HepG2 (cell line): Measurements from ENCODE around the gene ARAP1. TPM values are rescaled to one million over a fixed set of nuclear protein-coding genes. Genes with fewer than 3 reads are reported as not detected.

ENCODE experiments used
- ATF7-NPFF ChIP-seq: sonication (generic); formaldehyde crosslinking; IDR thresholded peaks from 2 replicates; pipeline ENCODE4 v1.8.1; 2023; ENCODE audit warnings: mild to moderate bottlenecking, low read depth, missing genetic modification reagents, moderate library complexity
- BRF2 ChIP-seq: sonication (generic); formaldehyde crosslinking; IDR thresholded peaks from 2 replicates; pipeline ENCODE4 v1.8.1; 2022; ENCODE audit warnings: mild to moderate bottlenecking, missing genetic modification reagents
- CBFB ChIP-seq: sonication (generic); formaldehyde crosslinking; IDR thresholded peaks from 2 replicates; pipeline ENCODE4 v1.4.0; 2020; ENCODE audit warnings: missing genetic modification reagents
- CC2D1A ChIP-seq: sonication (generic); formaldehyde crosslinking; IDR thresholded peaks from 2 replicates; pipeline ENCODE4 v1.8.1; 2023; ENCODE audit warnings: mild to moderate bottlenecking, missing genetic modification reagents
- CCDC6 ChIP-seq: sonication (generic); formaldehyde crosslinking; IDR thresholded peaks from 2 replicates; pipeline ENCODE4 v1.8.1; 2022; ENCODE audit warnings: mild to moderate bottlenecking, missing genetic modification reagents, moderate library complexity
- CEBPG ChIP-seq: IDR thresholded peaks from 2 replicates; pipeline ENCODE4 v1.6.1; 2016
- CERS6 ChIP-seq: sonication (generic); formaldehyde crosslinking; IDR thresholded peaks from 2 replicates; pipeline ENCODE4 v1.5.0; 2020; ENCODE audit warnings: missing genetic modification reagents
- CSRNP1 ChIP-seq: sonication (generic); formaldehyde crosslinking; IDR thresholded peaks from 2 replicates; pipeline ENCODE4 v1.8.1; 2023; ENCODE audit warnings: mild to moderate bottlenecking, missing genetic modification reagents
- HMGA1 ChIP-seq: sonication (generic); formaldehyde crosslinking; conservative IDR thresholded peaks from 2 replicates; pipeline ENCODE4 v1.4.0; 2020; ENCODE audit warnings: missing genetic modification reagents
- HOXA7 ChIP-seq: sonication (generic); formaldehyde crosslinking; IDR thresholded peaks from 2 replicates; pipeline ENCODE4 v1.8.1; 2022; ENCODE audit warnings: mild to moderate bottlenecking, missing genetic modification reagents, moderate library complexity
- POLR2A ChIP-seq, 2 experiments: IDR thresholded peaks; 2 replicates each; pipeline ENCODE4 v1.6.1; 2011; ENCODE audit warnings: low read depth in 2 of 2, low read length in 2 of 2, mild to moderate bottlenecking in 1 of 2, moderate library complexity in 1 of 2; ENCODE audit not compliant: insufficient read depth in 1 of 2
- POLR2AphosphoS2 ChIP-seq: IDR thresholded peaks from 2 replicates; pipeline ENCODE4 v1.6.1; 2011; ENCODE audit warnings: low read depth, low read length, improper control_type of control experiment
- SRY ChIP-seq: sonication (generic); formaldehyde crosslinking; IDR thresholded peaks from 2 replicates; pipeline ENCODE4 v1.8.0; 2022; ENCODE audit warnings: mild to moderate bottlenecking, missing genetic modification reagents
- TCF7 ChIP-seq: sonication (generic); IDR thresholded peaks from 2 replicates; pipeline ENCODE4 v1.6.1; 2016; ENCODE audit warnings: antibody characterized with exemption, low read depth
- TOE1 ChIP-seq: sonication (generic); formaldehyde crosslinking; IDR thresholded peaks from 2 replicates; pipeline ENCODE4 v1.4.0; 2020; ENCODE audit warnings: mild to moderate bottlenecking, missing genetic modification reagents
- ZEB1 ChIP-seq: IDR thresholded peaks from 2 replicates; pipeline ENCODE4 v1.6.1; 2012; ENCODE audit warnings: mild to moderate bottlenecking, low read depth, inconsistent platforms; ENCODE audit not compliant: insufficient replicate concordance
- ZFP36L2 ChIP-seq: sonication (generic); formaldehyde crosslinking; IDR thresholded peaks from 2 replicates; pipeline ENCODE4 v1.4.0; 2020; ENCODE audit warnings: missing genetic modification reagents
- ZNF18 ChIP-seq: sonication (generic); formaldehyde crosslinking; IDR thresholded peaks from 2 replicates; pipeline ENCODE4 v1.8.0; 2022; ENCODE audit warnings: mild to moderate bottlenecking, missing genetic modification reagents; ENCODE audit not compliant: insufficient replicate concordance
- ZNF362 ChIP-seq: sonication (generic); formaldehyde crosslinking; IDR thresholded peaks from 2 replicates; pipeline ENCODE4 v1.4.0; 2020; ENCODE audit warnings: missing genetic modification reagents, mild to moderate bottlenecking, borderline replicate concordance
- ZNF468 ChIP-seq: sonication (generic); formaldehyde crosslinking; IDR thresholded peaks from 2 replicates; pipeline ENCODE4 v1.8.0; 2022; ENCODE audit warnings: mild to moderate bottlenecking, moderate library complexity, missing genetic modification reagents
- ZNF562 ChIP-seq: sonication (generic); formaldehyde crosslinking; IDR thresholded peaks from 2 replicates; pipeline ENCODE4 v1.8.0; 2022; ENCODE audit warnings: missing genetic modification reagents, borderline replicate concordance
- ZNF7 ChIP-seq: IDR thresholded peaks from 2 replicates; pipeline ENCODE4 v1.6.1; 2016; ENCODE audit warnings: missing biosample characterization, missing genetic modification reagents
- polyA plus RNA-seq, 8 experiments: library from polyadenylated mRNA; depleted of rRNA in 3 of 8; stranded (reverse) in 7 of 8; unstranded in 1 of 8; fragments of >200 nt; fragmentation: Illumina TruSeq in 4 of 8; extraction: Trizol in 4 of 8; gene quantifications; 2 replicates each; pipeline versions ENCODE4 v1.2.1 to v1.2.3, GENCODE V29; 2011 to 2016; ENCODE audit warnings: low read depth in 4 of 8, missing spikeins in 1 of 8, mixed read lengths in 1 of 8; ENCODE audit not compliant: insufficient read depth in 1 of 8
- total RNA-seq, 5 experiments: library from RNA; depleted of rRNA; stranded (reverse); fragments of >200 nt; fragmentation: Illumina TruSeq; extraction: Trizol; gene quantifications; 2 replicates each; pipeline ENCODE4 v1.2.3, GENCODE V29; 2016; ENCODE audit warnings: low read depth in 1 of 5

Gene ARAP1
- total and polyA plus RNA-seq, 2 of the 13 experiments (the other 11 are each of a cell fraction or from before 2014, with no cell fraction given), result 43.2 to 55.5 TPM

DNA sequence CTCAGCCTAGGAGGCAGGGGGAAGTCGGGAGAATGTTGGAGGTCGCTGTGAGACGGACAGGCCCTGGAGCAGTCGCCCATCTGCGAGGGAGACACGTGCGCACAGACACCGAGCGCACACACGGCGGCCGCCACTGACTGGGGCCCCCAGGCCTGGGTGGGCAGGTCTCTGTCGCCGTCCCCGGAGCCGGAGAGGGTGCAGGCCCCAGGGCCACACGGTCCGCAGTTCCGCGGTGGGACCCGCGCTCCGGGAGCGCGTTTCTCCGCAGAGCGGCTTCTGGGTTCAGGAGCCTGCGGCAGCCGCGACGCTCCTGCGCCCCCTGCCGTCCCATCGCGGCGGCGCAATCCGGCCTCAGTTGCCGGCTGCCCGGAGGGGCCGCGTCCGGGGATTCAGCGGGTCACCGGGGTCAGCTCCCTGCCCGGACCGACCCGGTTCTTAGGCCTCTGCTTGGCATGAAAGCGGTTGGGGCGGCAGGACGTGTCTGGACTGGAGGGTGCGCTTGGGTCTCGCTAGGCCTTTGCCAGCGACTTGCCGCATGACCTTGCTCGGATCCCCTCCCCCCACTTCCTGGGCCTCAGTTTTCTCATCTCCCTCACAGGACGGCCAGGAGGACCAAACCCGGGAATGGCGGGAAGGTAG, 109.2 kb downstream of the ARAP1 start (continued):
- TF ChIP-seq CSRNP1, result 0 out of 2 replicates have a peak, but pooled peaks have one; percentile 68
- no peak for TF ChIP-seq ZNF362 (CRISPR knock-in tag)
- TF ChIP-seq TOE1 (CRISPR knock-in tag), result no peak
- TF ChIP-seq TCF7, result no peak
- TF ChIP-seq ZNF468, result no peak
- no peak for TF ChIP-seq ZEB1
- TF ChIP-seq CC2D1A (CRISPR knock-in tag), result no peak
- no peak for TF ChIP-seq ZNF18 (CRISPR knock-in tag)
- no peak for TF ChIP-seq POLR2A (IDR thresholded peaks at IDR 0.05; ENCODE audit: insufficient read depth in 1 of 2, low read depth in 2 of 2, low read length in 2 of 2)
- TF ChIP-seq SRY, result peak; percentile 44; the same call in 1 of the 2 replicates
- TF ChIP-seq CERS6 (CRISPR knock-in tag), result no peak
- TF ChIP-seq ZNF562 (CRISPR knock-in tag), result no peak
- TF ChIP-seq HOXA7 (CRISPR knock-in tag), result no peak
- 0 out of 2 replicates have a peak, but pooled peaks have one; percentile 23 for TF ChIP-seq ATF7-NPFF (CRISPR knock-in tag)
- TF ChIP-seq CCDC6 (CRISPR knock-in tag), result no peak
- no peak for TF ChIP-seq POLR2AphosphoS2
- no peak for TF ChIP-seq CBFB (CRISPR knock-in tag)
- no peak for TF ChIP-seq CEBPG (CRISPR knock-in tag)
- no peak for TF ChIP-seq ZNF7 (CRISPR knock-in tag)
- no peak for TF ChIP-seq BRF2 (CRISPR knock-in tag)
- TF ChIP-seq ZFP36L2, result 0 out of 2 replicates have a peak, but pooled peaks have one; percentile 17
- no peak for TF ChIP-seq HMGA1 (CRISPR knock-in tag)
